ENCODE measurements around the gene PRKAR1B.

Gene PRKAR1B

GRCh38 chr7:668958-669357, 58.1 kb downstream of the PRKAR1B start:
- H3K79me2 ChIP-seq (ENCODE audit: insufficient read depth, low read length) = no peaks in the 10 kb centered on the region

GRCh38 chr7:668139-668931, 58.7 kb downstream of the PRKAR1B start:
- Histone ChIP-seq H3K9me2 (replicated peaks; ENCODE audit: low read depth, low read length) (no peaks in the 10 kb centered on the region), H3K4me3 (ENCODE audit: low read length, poor library complexity, severe bottlenecking) (no peak overlapping the region), H3K9me3 (ENCODE audit: insufficient read depth, low read depth, low read length) (no peaks in the 10 kb centered on the region), H3K79me2 (ENCODE audit: insufficient read depth, low read length) (no peaks in the 10 kb centered on the region), H4K20me1 (ENCODE audit: insufficient read depth, low read length, poor library complexity, severe bottlenecking) (no peaks in the 10 kb centered on the region), H3K36me3 (ENCODE audit: insufficient read depth, low read length) (no peaks in the 10 kb centered on the region), H3F3A (ENCODE audit: low read depth) (no peaks in the 10 kb centered on the region), H3K4me1 (ENCODE audit: insufficient read depth, low read length, poor library complexity, severe bottlenecking) (no peaks in the 10 kb centered on the region), H3K27me3 (ENCODE audit: insufficient read depth, low read length, poor library complexity, severe bottlenecking) (no peaks in the 10 kb centered on the region), H3K9ac (ENCODE audit: low read depth, low read length, poor library complexity, severe bottlenecking) (no peak overlapping the region), H2AFZ (ENCODE audit: low read length) (no peak overlapping the region), H3K4me2 (ENCODE audit: low read depth, low read length, poor library complexity, severe bottlenecking) (no peak overlapping the region)
- TF ChIP-seq CTCF (conservative IDR thresholded peaks at IDR 0.05; ENCODE audit: low read length) (no peak), EZH2phosphoT487 (IDR thresholded peaks at IDR 0.05; ENCODE audit: borderline replicate concordance) (no peak)

More at GRCh38 chr7:668958-669357, 58.1 kb downstream of the PRKAR1B start:
- TF ChIP-seq CTCF (conservative IDR thresholded peaks at IDR 0.05; ENCODE audit: low read length) (no peak), EZH2phosphoT487 (IDR thresholded peaks at IDR 0.05; ENCODE audit: borderline replicate concordance) (no peak)
- no peaks in the 10 kb centered on the region for H3F3A ChIP-seq (ENCODE audit: low read depth)
- no peaks in the 10 kb centered on the region for H3K36me3 ChIP-seq (ENCODE audit: insufficient read depth, low read length)
- H2AFZ ChIP-seq (ENCODE audit: low read length) = no peak overlapping the region
- no peaks in the 10 kb centered on the region for H4K20me1 ChIP-seq (ENCODE audit: insufficient read depth, low read length, poor library complexity, severe bottlenecking)
- no peaks in the 10 kb centered on the region for H3K9me2 ChIP-seq (replicated peaks; ENCODE audit: low read depth, low read length)
- no peak overlapping the region for H3K4me3 ChIP-seq (ENCODE audit: low read length, poor library complexity, severe bottlenecking)
- H3K9ac ChIP-seq (ENCODE audit: low read depth, low read length, poor library complexity, severe bottlenecking) = no peak overlapping the region
- H3K4me2 ChIP-seq (ENCODE audit: low read depth, low read length, poor library complexity, severe bottlenecking) = no peak overlapping the region
- no peaks in the 10 kb centered on the region for H3K27me3 ChIP-seq (ENCODE audit: insufficient read depth, low read length, poor library complexity, severe bottlenecking)
- H3K9me3 ChIP-seq (ENCODE audit: insufficient read depth, low read depth, low read length) = no peaks in the 10 kb centered on the region
- no peaks in the 10 kb centered on the region for H3K4me1 ChIP-seq (ENCODE audit: insufficient read depth, low read length, poor library complexity, severe bottlenecking)

GRCh38 chr7:666454-667292, 60.4 kb downstream of the PRKAR1B start:
- no peaks in the 10 kb centered on the region for H3K79me2 ChIP-seq (ENCODE audit: insufficient read depth, low read length)
- TF ChIP-seq CTCF (conservative IDR thresholded peaks at IDR 0.05; ENCODE audit: low read length) (no peak), EZH2phosphoT487 (IDR thresholded peaks at IDR 0.05; ENCODE audit: borderline replicate concordance) (no peak)
- no peaks in the 10 kb centered on the region for H3K9me2 ChIP-seq (replicated peaks; ENCODE audit: low read depth, low read length)
- no peak overlapping the region for H3K9ac ChIP-seq (ENCODE audit: low read depth, low read length, poor library complexity, severe bottlenecking)
- H2AFZ ChIP-seq (ENCODE audit: low read length) = no peak overlapping the region
- no peaks in the 10 kb centered on the region for H3F3A ChIP-seq (ENCODE audit: low read depth)
- no peaks in the 10 kb centered on the region for H4K20me1 ChIP-seq (ENCODE audit: insufficient read depth, low read length, poor library complexity, severe bottlenecking)
- H3K4me3 ChIP-seq (ENCODE audit: low read length, poor library complexity, severe bottlenecking) = no peak overlapping the region
- H3K36me3 ChIP-seq (ENCODE audit: insufficient read depth, low read length) = no peaks in the 10 kb centered on the region
- no peaks in the 10 kb centered on the region for H3K27me3 ChIP-seq (ENCODE audit: insufficient read depth, low read length, poor library complexity, severe bottlenecking)
- no peak overlapping the region for H3K4me2 ChIP-seq (ENCODE audit: low read depth, low read length, poor library complexity, severe bottlenecking)
- H3K4me1 ChIP-seq (ENCODE audit: insufficient read depth, low read length, poor library complexity, severe bottlenecking) = no peaks in the 10 kb centered on the region
- no peaks in the 10 kb centered on the region for H3K9me3 ChIP-seq (ENCODE audit: insufficient read depth, low read depth, low read length)

Data from Loucy (cell line).